Progenitor cell of endocrine pancreas (in vitro differentiated cells): Measurements from ENCODE around the gene LMO2. TPM values are rescaled to one million over a fixed set of nuclear protein-coding genes. Genes with fewer than 3 reads are reported as not detected.
"Not testable (repeated sequence)": the region's sequence is repeated elsewhere in the genome, so short reads cannot be mapped to it uniquely, and the experiment has no call there.

ENCODE experiments used
- DNase-seq: peaks from one replicate; pipeline ENCODE4 v3.0.0; 2021; ENCODE audit warnings: low spot score; ENCODE audit not compliant: unreplicated experiment
- H3K27ac Mint-ChIP-seq: 2 replicates; pipeline ENCODE4 v1.8.0; 2021; ENCODE audit warnings: mild to moderate bottlenecking, moderate library complexity, mixed read lengths
- H3K27me3 Mint-ChIP-seq: 2 replicates; pipeline ENCODE4 v1.8.0; 2021; ENCODE audit warnings: mixed read lengths
- H3K36me3 Mint-ChIP-seq: 2 replicates; pipeline ENCODE4 v1.8.0; 2022; ENCODE audit warnings: mixed read lengths; ENCODE audit not compliant: insufficient read depth
- H3K4me1 Mint-ChIP-seq: 2 replicates; pipeline ENCODE4 v1.8.0; 2021; ENCODE audit warnings: low read depth, mixed read lengths
- H3K4me3 Mint-ChIP-seq: 2 replicates; pipeline ENCODE4 v1.8.0; 2021; ENCODE audit warnings: low read depth, mild to moderate bottlenecking, moderate library complexity, mixed read lengths
- H3K9me3 Mint-ChIP-seq: 2 replicates; pipeline ENCODE4 v1.8.0; 2021; ENCODE audit warnings: low read depth, mixed read lengths
- CTCF ChIP-seq: fragments of 200-600 bp; sonication (generic); IDR thresholded peaks from one replicate; pipeline ENCODE4 v1.5.0; 2021; ENCODE audit warnings: antibody characterized with exemption, mild to moderate bottlenecking; ENCODE audit not compliant: unreplicated experiment
- total RNA-seq: library from RNA; stranded (reverse); gene quantifications from 2 replicates; pipeline ENCODE4 v1.2.1, GENCODE V29; 2021

LMO2 gene
- total RNA-seq, 1 donor from 2014 or later, result 0.36 TPM

- DNase-seq, result no peak
- Mint-ChIP-seq H3K27ac (no peak overlapping the region), H3K9me3 (no peaks in the 10 kb centered on the region), H3K4me1 (no peaks in the 10 kb centered on the region), H3K27me3 (peaks cover 4% of the 10 kb centered on the region), H3K4me3 (no peak overlapping the region), H3K36me3 (no peaks in the 10 kb centered on the region)
- TF ChIP-seq CTCF, result no peak
These were observed 29.1 kb upstream of the LMO2 start for GRCh38 chr11:33920838-33921613.

GRCh38 chr11:33919645-33920044 is 27.8 kb upstream of the LMO2 start:
- Mint-ChIP-seq H3K27ac (no peak overlapping the region), H3K4me3 (no peak overlapping the region), H3K9me3 (no peaks in the 10 kb centered on the region), H3K36me3 (no peaks in the 10 kb centered on the region), H3K27me3 (peaks cover 8% of the 10 kb centered on the region), H3K4me1 (no peaks in the 10 kb centered on the region)
- DNase-seq, result no peak
- no peak for TF ChIP-seq CTCF

- not testable (repeated sequence) for H3K4me1 Mint-ChIP-seq, H3K4me3 Mint-ChIP-seq, H3K36me3 Mint-ChIP-seq, DNase-seq, H3K9me3 Mint-ChIP-seq, H3K27me3 Mint-ChIP-seq, H3K27ac Mint-ChIP-seq
These were observed 25.5 kb upstream of the LMO2 start for GRCh38 chr11:33917402-33917801.

- no peak overlapping the region for H3K27ac Mint-ChIP-seq
- peaks cover 6% of the 10 kb centered on the region for H3K9me3 Mint-ChIP-seq
- no peak for DNase-seq
- H3K4me3 Mint-ChIP-seq, result no peak overlapping the region
- TF ChIP-seq CTCF, result no peak
- no peaks in the 10 kb centered on the region for H3K36me3 Mint-ChIP-seq
- peaks cover 2% of the 10 kb centered on the region for H3K4me1 Mint-ChIP-seq
- H3K27me3 Mint-ChIP-seq, result peaks cover 4% of the 10 kb centered on the region
These were observed 24.9 kb upstream of the LMO2 start for GRCh38 chr11:33916736-33917135.

GRCh38 chr11:33915526-33915925 is 23.6 kb upstream of the LMO2 start:
- no peak for DNase-seq
- H3K27ac Mint-ChIP-seq, result no peak overlapping the region
- peaks cover 2% of the 10 kb centered on the region for H3K4me1 Mint-ChIP-seq
- H3K4me3 Mint-ChIP-seq, result no peak overlapping the region
- H3K36me3 Mint-ChIP-seq, result no peaks in the 10 kb centered on the region
- peaks cover 6% of the 10 kb centered on the region for H3K9me3 Mint-ChIP-seq
- H3K27me3 Mint-ChIP-seq, result peaks cover 4% of the 10 kb centered on the region
- no peak for TF ChIP-seq CTCF

GRCh38 chr11:33913991-33914390 is 22.1 kb upstream of the LMO2 start:
- Mint-ChIP-seq H3K27me3 (peaks cover 4% of the 10 kb centered on the region), H3K36me3 (no peaks in the 10 kb centered on the region), H3K9me3 (peaks cover 6% of the 10 kb centered on the region), H3K4me1 (peaks cover 2% of the 10 kb centered on the region), H3K27ac (no peak overlapping the region), H3K4me3 (no peak overlapping the region)
- DNase-seq, result no peak
- no peak for TF ChIP-seq CTCF
